Right renal pelvis (tissue), 4 donors: ENCODE results near the gene DPP9. TPM values are rescaled to one million over a fixed set of nuclear protein-coding genes. Genes with fewer than 3 reads are reported as not detected.
A peak's percentile ranks its signal among the peaks of the same experiment; 100 is the strongest.

Experiments used
- DNase-seq, 4 donors: peaks; one replicate each; pipeline ENCODE4 v3.0.0-alpha.2; 2013; ENCODE audit warnings: low read depth in 4 of 4, low spot score in 3 of 4, missing footprints in 1 of 4
- polyA plus RNA-seq, 4 donors: library from polyadenylated mRNA; unstranded; fragments of 120-200 nt; gene quantifications; one replicate each; pipeline ENCODE4 v1.2.1, GENCODE V29; 2013; ENCODE audit not compliant: insufficient read length in 4 of 4

DPP9 gene
- polyA plus RNA-seq, 4 donors, result 16.4 to 25.5 (median 21.9) TPM

DNA sequence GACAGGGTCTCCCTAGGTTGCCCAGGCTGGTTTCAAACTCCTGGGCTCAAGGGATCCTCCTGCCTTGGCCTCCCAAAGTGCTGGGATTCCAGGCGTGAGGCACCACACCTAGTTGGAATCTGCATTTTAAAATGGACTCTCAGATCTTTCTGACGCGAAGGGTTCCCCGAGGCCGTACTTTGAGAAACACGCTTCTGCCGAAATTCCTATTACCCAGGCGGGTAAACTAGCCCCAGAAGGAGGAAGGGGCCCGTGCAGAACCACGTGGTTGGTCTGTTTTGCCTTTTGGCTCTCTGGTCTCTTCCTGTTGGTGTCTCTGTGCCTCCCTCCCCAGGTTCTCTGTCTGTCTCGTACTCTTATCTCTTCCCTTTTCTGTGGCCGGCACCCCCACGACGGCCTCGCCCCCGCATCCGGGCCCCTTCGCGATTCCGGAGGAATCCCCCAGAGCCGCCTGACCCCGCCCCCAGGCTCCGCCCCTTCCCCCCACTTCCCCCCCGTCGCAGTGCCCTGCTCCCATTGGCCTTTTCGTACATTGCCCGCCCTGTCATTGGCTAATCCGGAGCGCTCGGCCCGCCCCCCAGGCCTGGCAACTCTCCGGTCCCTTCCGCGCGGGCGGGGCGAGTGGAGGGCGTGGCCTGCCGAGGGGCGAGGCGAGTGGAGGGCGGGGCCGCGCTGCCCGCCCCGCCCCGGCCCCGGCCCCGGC is 84.7 kb downstream of the DPP9 start, which contains the start of gene TNFAIP8L1:
TSS of gene TNFAIP8L1 (plus strand) at position 689 of the 703 bp plus-strand sequence. CDS start 12,354 bp downstream, outside the sequence.
- peak; percentile 86 to 92 (median 90) for DNase-seq

- no peak for DNase-seq
These were observed 85.3 kb downstream of the DPP9 start for GRCh38 chr19:4638317-4638716.

DNA sequence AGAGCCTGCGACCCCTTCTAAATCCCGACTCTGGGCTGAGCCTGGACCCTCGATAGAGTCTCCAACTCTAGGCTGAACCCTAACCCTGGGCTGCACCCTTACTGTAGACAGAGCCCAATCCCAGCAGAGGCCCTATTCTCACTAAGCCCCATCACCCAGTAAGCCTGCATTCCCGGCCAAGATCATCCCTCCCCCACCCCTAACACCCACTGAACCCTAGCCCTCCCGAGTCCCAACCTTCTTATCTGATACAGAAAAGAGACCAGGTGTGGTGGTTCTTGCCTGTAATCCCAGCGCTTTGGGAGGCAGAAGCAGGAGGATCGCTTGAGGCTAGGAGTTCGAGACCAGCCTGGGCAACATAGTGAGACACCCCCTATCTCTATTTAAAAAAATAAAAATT is 86.9 kb downstream of the DPP9 start:
- DNase-seq, result no peak

DNA sequence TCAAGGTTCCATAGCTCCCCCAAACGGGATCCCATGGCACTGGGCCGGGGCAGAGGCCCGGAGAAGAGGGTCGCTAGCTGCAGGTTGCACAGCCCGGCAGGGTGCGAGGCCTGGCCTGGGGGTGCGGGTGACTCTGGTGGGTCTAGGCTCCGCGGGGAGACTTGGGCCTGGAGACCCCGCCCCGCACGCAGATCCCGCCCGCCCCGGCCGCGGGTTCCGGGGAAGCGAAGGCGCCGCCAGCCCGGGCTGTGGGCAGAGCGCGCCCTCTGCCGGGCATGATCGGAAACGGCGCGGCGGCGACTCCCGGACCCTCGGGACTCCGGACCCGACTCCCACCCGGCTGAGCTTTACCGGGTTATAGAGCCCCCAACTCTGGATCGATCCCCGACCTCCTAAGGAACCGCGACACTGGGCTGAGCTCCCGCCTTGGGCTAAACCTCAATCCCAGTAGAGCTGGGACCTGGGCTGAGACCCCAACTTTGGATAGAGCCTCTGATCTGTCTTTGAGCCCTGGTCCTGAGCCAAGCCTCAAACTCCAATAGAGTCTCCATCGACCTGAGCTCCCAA is 87.4 kb downstream of the DPP9 start:
- DNase-seq, result peak in 2 of 4 donors; percentile 38 to 56

GRCh38 chr19:4635754-4636116 is 87.9 kb downstream of the DPP9 start:
- DNase-seq, result no peak

DNA sequence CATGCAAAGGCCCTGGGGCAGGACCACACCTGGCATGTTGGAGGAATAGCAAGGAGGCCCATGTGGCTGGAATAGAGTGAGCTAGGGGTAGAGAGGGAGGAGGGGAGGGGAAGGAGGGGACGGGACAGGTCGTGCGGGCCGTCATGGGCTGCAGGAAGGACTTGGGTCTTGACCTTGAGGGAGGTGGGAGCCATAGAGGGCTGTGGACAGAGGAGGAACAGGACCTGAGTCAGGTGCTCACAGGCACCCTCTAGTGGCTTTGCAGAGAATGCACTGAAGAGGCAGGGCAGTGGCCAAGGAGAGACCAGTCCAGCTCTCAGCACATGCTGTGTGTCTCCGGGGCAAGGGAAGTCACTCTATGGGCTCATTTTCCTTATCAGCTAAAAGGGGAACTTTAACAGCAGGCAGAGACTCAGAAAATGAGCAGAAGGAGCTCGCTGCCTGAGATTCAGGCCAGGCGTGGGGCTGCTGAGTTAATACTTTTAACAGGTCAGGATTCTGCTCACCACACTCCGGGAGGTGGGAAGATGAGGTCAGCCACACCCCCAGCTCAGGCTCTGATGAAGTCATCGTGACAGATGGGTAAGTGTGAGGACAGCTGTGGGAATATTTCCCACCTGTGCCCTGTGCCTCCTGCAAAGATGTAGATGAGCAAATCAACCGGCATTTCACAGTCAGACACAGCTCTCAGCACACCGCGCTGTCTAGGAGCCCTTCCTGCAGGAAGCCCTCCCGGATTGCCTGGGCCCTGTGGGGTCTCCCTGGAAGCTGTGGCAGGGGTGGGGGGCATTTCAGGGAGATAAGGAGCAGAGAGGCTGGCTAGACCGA is 90.3 kb downstream of the DPP9 start:
- no peak for DNase-seq

Other genes starting within 250 kb of the DPP9 start
- 1 to 10 TPM in 1 of 4 donors, under 1 TPM in 3; 0.39 to 1.3 (median 0.68) TPM for gene PLIN4, start 205.4 kb downstream of the DPP9 start, polyA plus RNA-seq
- 1 to 10 TPM; 2.7 to 4.8 (median 3.5) TPM for gene PLIN5, start 188.6 kb downstream of the DPP9 start, polyA plus RNA-seq
- 1 to 10 TPM in 2 of 4 donors, under 1 TPM in 2; 0.57 to 1.6 (median 0.85) TPM for gene LRG1, start 183.8 kb downstream of the DPP9 start, polyA plus RNA-seq
- 1 to 10 TPM; 2.3 to 3.8 (median 3.0) TPM for gene SEMA6B, start 164.2 kb downstream of the DPP9 start, polyA plus RNA-seq
- gene TNFAIP8L1, start 84.3 kb downstream of the DPP9 start, polyA plus RNA-seq, result 10 to 100 TPM; 11.6 to 13.8 (median 13.6) TPM
- 10 to 100 TPM; 61.8 to 99.4 (median 69.1) TPM for gene MYDGF, start 53.5 kb downstream of the DPP9 start, polyA plus RNA-seq
- 1 to 10 TPM; 1.4 to 2.1 (median 1.7) TPM for gene FEM1A, start 67.9 kb upstream of the DPP9 start, polyA plus RNA-seq
- 1 to 10 TPM; 5.6 to 8.1 (median 6.6) TPM for gene TICAM1, start 107.9 kb upstream of the DPP9 start, polyA plus RNA-seq
- gene PLIN3, start 143.8 kb upstream of the DPP9 start, polyA plus RNA-seq, result 10 to 100 TPM; 42.9 to 56.5 (median 45.0) TPM
- gene ARRDC5, start 179.1 kb upstream of the DPP9 start, polyA plus RNA-seq, result under 1 TPM in 1 of 4 donors, not detected in 3; 0.04 TPM
- 10 to 100 TPM; 30.1 to 36.6 (median 34.3) TPM for gene UHRF1, start 185.7 kb upstream of the DPP9 start, polyA plus RNA-seq
- gene KDM4B, start 245.3 kb upstream of the DPP9 start, polyA plus RNA-seq, result 10 to 100 TPM; 19.8 to 29.5 (median 20.5) TPM